ENCODE results near the gene CSMD2. TPM values are rescaled to one million over a fixed set of nuclear protein-coding genes. Genes with fewer than 3 reads are reported as not detected.

CSMD2 gene
- total and polyA plus RNA-seq, 2 of the 4 experiments (the other 2 are of a cell fraction), result under 0.01 to 0.36 TPM

DNA sequence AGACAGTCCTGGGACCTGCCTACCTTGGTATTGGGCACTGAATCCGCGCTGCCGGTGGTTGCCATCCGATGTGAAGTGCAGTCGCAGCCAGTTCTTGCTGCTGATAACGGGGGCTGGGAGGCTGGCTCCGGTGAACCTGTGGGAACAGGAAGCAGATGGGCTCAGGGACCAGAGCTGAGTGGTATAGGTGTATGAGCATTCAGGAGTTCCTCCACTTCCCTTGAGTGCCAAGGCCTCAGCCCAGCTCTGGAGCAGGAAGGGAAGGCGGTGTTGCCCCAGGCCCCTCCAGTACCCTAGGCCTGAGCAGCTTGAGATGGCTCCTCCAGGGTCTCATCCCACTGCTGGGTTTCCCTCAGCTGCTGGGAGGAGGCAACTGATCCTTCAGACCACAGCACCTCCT, 318.2 kb downstream of the CSMD2 start:
- H3K9me3 ChIP-seq (ENCODE audit: control insufficient read depth, insufficient read depth, low read length), result peaks cover 19% of the 10 kb centered on the region
- no peak overlapping the region for H3K23ac ChIP-seq (ENCODE audit: low read depth, low read length)
- TF ChIP-seq RFX5 (IDR thresholded peaks at IDR 0.05; ENCODE audit: low read depth, low read length), result no peak
- no peak for TF ChIP-seq POLR2A (IDR thresholded peaks at IDR 0.05; ENCODE audit: low read depth, low read length)
- TF ChIP-seq RAD21 (IDR thresholded peaks at IDR 0.05; ENCODE audit: low read length), result no peak
- no peak for TF ChIP-seq BHLHE40 (IDR thresholded peaks at IDR 0.05; ENCODE audit: low read depth, low read length)
- TF ChIP-seq, protein P1, sequence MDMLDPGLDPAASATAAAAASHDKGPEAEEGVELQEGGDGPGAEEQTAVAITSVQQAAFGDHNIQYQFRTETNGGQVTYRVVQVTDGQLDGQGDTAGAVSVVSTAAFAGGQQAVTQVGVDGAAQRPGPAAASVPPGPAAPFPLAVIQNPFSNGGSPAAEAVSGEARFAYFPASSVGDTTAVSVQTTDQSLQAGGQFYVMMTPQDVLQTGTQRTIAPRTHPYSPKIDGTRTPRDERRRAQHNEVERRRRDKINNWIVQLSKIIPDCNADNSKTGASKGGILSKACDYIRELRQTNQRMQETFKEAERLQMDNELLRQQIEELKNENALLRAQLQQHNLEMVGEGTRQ (IDR thresholded peaks at IDR 0.05; ENCODE audit: low read depth, low read length), result no peak
- TF ChIP-seq NFE2L2 (IDR thresholded peaks at IDR 0.05; ENCODE audit: low read depth, low read length), result no peak
- TF ChIP-seq MXI1 (IDR thresholded peaks at IDR 0.05; ENCODE audit: borderline replicate concordance, low read depth, low read length), result no peak
- TF ChIP-seq, protein P2, sequence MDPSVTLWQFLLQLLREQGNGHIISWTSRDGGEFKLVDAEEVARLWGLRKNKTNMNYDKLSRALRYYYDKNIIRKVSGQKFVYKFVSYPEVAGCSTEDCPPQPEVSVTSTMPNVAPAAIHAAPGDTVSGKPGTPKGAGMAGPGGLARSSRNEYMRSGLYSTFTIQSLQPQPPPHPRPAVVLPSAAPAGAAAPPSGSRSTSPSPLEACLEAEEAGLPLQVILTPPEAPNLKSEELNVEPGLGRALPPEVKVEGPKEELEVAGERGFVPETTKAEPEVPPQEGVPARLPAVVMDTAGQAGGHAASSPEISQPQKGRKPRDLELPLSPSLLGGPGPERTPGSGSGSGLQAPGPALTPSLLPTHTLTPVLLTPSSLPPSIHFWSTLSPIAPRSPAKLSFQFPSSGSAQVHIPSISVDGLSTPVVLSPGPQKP (IDR thresholded peaks at IDR 0.05; ENCODE audit: borderline replicate concordance, low read depth, low read length), result no peak
- no peak for TF ChIP-seq FOS (IDR thresholded peaks at IDR 0.05; ENCODE audit: low read depth, low read length)
- no peak for TF ChIP-seq MAFK (IDR thresholded peaks at IDR 0.05; ENCODE audit: low read depth, low read length)
- TF ChIP-seq SMC3 (IDR thresholded peaks at IDR 0.05; ENCODE audit: low read depth, low read length), result no peak
- TF ChIP-seq MAZ (IDR thresholded peaks at IDR 0.05; ENCODE audit: borderline replicate concordance, low read depth, low read length), result no peak
- TF ChIP-seq CEBPB (IDR thresholded peaks at IDR 0.05; ENCODE audit: low read depth, low read length), result no peak
- no peak for TF ChIP-seq RCOR1 (IDR thresholded peaks at IDR 0.05; ENCODE audit: insufficient replicate concordance, low read length)
- no peak for TF ChIP-seq CHD1 (IDR thresholded peaks at IDR 0.05; ENCODE audit: low read depth, low read length)
- TF ChIP-seq, protein P3, sequence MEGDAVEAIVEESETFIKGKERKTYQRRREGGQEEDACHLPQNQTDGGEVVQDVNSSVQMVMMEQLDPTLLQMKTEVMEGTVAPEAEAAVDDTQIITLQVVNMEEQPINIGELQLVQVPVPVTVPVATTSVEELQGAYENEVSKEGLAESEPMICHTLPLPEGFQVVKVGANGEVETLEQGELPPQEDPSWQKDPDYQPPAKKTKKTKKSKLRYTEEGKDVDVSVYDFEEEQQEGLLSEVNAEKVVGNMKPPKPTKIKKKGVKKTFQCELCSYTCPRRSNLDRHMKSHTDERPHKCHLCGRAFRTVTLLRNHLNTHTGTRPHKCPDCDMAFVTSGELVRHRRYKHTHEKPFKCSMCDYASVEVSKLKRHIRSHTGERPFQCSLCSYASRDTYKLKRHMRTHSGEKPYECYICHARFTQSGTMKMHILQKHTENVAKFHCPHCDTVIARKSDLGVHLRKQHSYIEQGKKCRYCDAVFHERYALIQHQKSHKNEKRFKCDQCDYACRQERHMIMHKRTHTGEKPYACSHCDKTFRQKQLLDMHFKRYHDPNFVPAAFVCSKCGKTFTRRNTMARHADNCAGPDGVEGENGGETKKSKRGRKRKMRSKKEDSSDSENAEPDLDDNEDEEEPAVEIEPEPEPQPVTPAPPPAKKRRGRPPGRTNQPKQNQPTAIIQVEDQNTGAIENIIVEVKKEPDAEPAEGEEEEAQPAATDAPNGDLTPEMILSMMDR (conservative IDR thresholded peaks at IDR 0.05; ENCODE audit: low read depth, low read length), result no peak
- H3K4me3 ChIP-seq (ENCODE audit: insufficient read depth, low read depth, low read length), result no peak overlapping the region
- in situ Hi-C loops (cut with MboI; ENCODE audit: low sequenced_read_pairs), result no loop called here
- H2AK9ac ChIP-seq (replicated peaks; ENCODE audit: low read depth, low read length, poor library complexity), result no peak overlapping the region
- no peak overlapping the region for H3K4me2 ChIP-seq (ENCODE audit: low read depth, low read length)
- no peak overlapping the region for H4K91ac ChIP-seq (ENCODE audit: insufficient read depth, low read depth, low read length)
- BruUV-seq (replicated peaks), result no TSS peak
- DNase-seq, result no peak
- no peak overlapping the region for H3K4ac ChIP-seq (ENCODE audit: low read depth, low read length)
- 0% methylated on average over 1 of the region's 8 CpGs; no CpG with 5 or more reads in 1 of the 2 experiments for WGBS, 2 experiments (ENCODE audit: extremely low coverage in 2 of 2, insufficient read length in 1 of 2)
- no peak overlapping the region for H2BK120ac ChIP-seq (ENCODE audit: low read depth, low read length)
- H3K27ac ChIP-seq (ENCODE audit: insufficient read depth, low read length), result no peak overlapping the region
- no peaks in the 10 kb centered on the region for H4K20me1 ChIP-seq (ENCODE audit: insufficient read depth, low read length)
- no peak overlapping the region for H2AK5ac ChIP-seq (ENCODE audit: low read depth, low read length)
- no peak overlapping the region for H3K56ac ChIP-seq (ENCODE audit: extremely low read depth, insufficient read depth, low read length)
- H3K18ac ChIP-seq (ENCODE audit: low read depth, low read length), result no peak overlapping the region
- H3K9me1 ChIP-seq (ENCODE audit: insufficient read depth, low read length), result no peaks in the 10 kb centered on the region
- H2BK15ac ChIP-seq (ENCODE audit: low read depth, low read length), result no peak overlapping the region
- CTCF ChIA-PET, result no interaction called here
- intact Hi-C loops (cut with micrococcal nuclease), result no loop called here
- H2BK20ac ChIP-seq (ENCODE audit: low read depth, low read length), result no peak overlapping the region
- H3K4me1 ChIP-seq (ENCODE audit: control insufficient read depth, insufficient read depth, low read length), result no peaks in the 10 kb centered on the region
- no peaks in the 10 kb centered on the region for H3K27me3 ChIP-seq (ENCODE audit: control insufficient read depth, insufficient read depth, low read length)
- dilution Hi-C loops (cut with HindIII; ENCODE audit: low sequenced_read_pairs, unreplicated experiment), result no loop called here
- H4K8ac ChIP-seq (ENCODE audit: low read depth in 2 of 2, low read length in 2 of 2), result no peak overlapping the region
- ATAC-seq (ENCODE audit: low read depth), result no peak
- no peak overlapping the region for H4K5ac ChIP-seq (ENCODE audit: low read depth, low read length)
- H2AFZ ChIP-seq (replicated peaks; ENCODE audit: low read length, poor library complexity), result no peak overlapping the region
- H3K14ac ChIP-seq (replicated peaks; ENCODE audit: low read depth, low read length), result no peak overlapping the region
- no peaks in the 10 kb centered on the region for H3K79me1 ChIP-seq (ENCODE audit: low read depth in 1 of 2, low read length in 2 of 2)
- H3K36me3 ChIP-seq (ENCODE audit: control insufficient read depth, insufficient read depth, low read length), result no peaks in the 10 kb centered on the region
- no peak overlapping the region for H2BK5ac ChIP-seq (ENCODE audit: low read depth, low read length, poor library complexity, severe bottlenecking)
- POLR2A ChIA-PET (ENCODE audit: unreplicated experiment), result no interaction called here
- no peak overlapping the region for H3K9ac ChIP-seq (ENCODE audit: low read depth, low read length)
